Right cardiac atrium (tissue), 5 donors: Measurements from ENCODE around the gene CST9L. TPM values are rescaled to one million over a fixed set of nuclear protein-coding genes. Genes with fewer than 3 reads are reported as not detected.
"Not testable (repeated sequence)": the region's sequence is repeated elsewhere in the genome, so short reads cannot be mapped to it uniquely, and the experiment has no call there.

ENCODE experiments used
- ATAC-seq, 2 donors: fragments of 200-7000 bp; cut with Tn5 transposase; one replicate each; pipeline versions ENCODE4 v1.8.0 to v1.9.1; 2020; ENCODE audit warnings: moderate library complexity in 2 of 2, mild to moderate bottlenecking in 1 of 2
- DNase-seq, 3 donors: peaks; one replicate each; pipeline ENCODE4 v3.0.0-alpha.2; 2020
- H3K27ac ChIP-seq: one replicate; pipeline ENCODE4 v1.5.1; 2013; ENCODE audit warnings: mild to moderate bottlenecking, low read length, control low read depth, moderate library complexity
- H3K27me3 ChIP-seq: one replicate; pipeline ENCODE4 v1.6.1; 2013; ENCODE audit not compliant: control insufficient read depth, insufficient read depth
- H3K4me1 ChIP-seq: one replicate; pipeline ENCODE4 v1.6.1; 2013; ENCODE audit warnings: low read length; ENCODE audit not compliant: control insufficient read depth, insufficient read depth
- H3K4me3 ChIP-seq: one replicate; pipeline ENCODE4 v1.5.1; 2013; ENCODE audit warnings: low read length, control low read depth
- H3K9me3 ChIP-seq: one replicate; pipeline ENCODE4 v1.6.1; 2013; ENCODE audit warnings: low read length; ENCODE audit not compliant: control insufficient read depth
- WGBS: extraction: QIAGEN DNeasy Blood & Tissue Kit; methylation state at CpG from one replicate; pipeline ENCODE4 v1.1.7; 2013; 5-methylcytosine and 5-hydroxymethylcytosine counted together
- intact Hi-C, 4 donors: fragments of 100-400 bp; cut with DNase I; formaldehyde crosslinking; loops; one replicate each; pipeline versions ENCODE4 v1.11.0 to v1.14.0; 2022 to 2023
- polyA plus RNA-seq: library from polyadenylated mRNA; stranded (reverse); fragments of 200-250 nt; gene quantifications from one replicate; pipeline ENCODE4 v1.2.3, GENCODE V29; 2013
- total RNA-seq, 4 donors: library from RNA; stranded (reverse); fragmentation: NEBNext Ultra II Directional; extraction: Animal tissue kit (Norgen Biotek cat#: 25700); gene quantifications; one replicate each; pipeline ENCODE4 v1.2.1, GENCODE V29; 2021
- donor health status: healthy with polysubstance abuse.
- donor health status: DM: no; HTN: yes; CAD: no.
- donor health status: DM: no; HTN: no; CAD: no.
- donor health status: DM: no; HTN: yes; CAD: no; lungs with severe emphysema.
- donor health status: DM: yes; HTN: yes; CAD: no.

CST9L gene
- total and polyA plus RNA-seq, 5 donors = not detected

DNA sequence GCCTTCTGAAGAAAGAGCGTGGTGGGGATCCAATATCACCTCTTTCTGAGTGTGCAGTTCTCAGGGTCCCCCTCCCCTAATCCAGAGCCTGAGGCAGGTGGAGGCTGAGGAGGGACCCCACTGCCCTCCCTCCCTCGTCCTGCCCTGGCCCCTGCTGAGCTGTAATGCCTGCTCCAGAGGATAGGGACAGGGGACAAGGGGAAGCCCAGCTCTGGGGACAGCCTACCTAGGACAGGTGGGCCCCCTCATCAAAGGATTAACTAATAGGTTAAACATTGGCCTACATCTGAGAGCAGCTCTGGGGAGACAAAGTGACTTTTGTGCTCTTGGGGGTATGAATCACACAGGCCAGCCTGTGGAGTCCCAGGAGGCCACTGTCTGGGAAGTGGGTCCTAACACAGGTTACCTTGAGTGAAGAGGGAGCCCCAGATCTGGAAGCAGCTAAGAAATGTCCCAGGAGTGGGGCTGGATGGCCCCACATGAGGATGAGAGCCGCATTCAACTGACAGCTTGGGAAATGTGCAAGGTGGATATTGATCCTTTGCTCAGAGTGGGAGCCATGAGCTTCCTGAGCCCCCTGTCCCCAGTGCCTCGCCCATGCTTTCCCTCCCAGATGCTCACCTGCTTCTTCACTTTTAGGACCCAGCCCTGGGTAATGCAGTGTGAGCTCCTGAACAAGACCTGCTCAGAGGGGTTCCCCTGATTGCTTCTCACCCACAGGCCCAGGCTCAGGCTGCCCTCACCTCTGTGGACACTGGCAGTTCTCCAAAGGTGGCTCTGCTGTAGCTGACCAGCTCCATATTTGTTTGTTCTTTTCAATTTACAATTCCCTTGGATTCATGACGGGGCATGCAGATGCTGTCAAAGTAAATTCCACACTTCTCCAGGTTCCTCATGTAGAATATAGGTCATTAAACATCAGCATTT lies 17.8 kb upstream of the CST9L start:
- peak in 1 of 3 donors; percentile 4 for DNase-seq
- 72% methylated on average over 5 of the region's 5 CpGs for WGBS
- no peak overlapping the region for H3K4me3 ChIP-seq
- ATAC-seq = no peak
- intact Hi-C loops = no loop called here
- H3K4me1 ChIP-seq = no peaks in the 10 kb centered on the region
- H3K9me3 ChIP-seq = no peaks in the 10 kb centered on the region
- no peaks in the 10 kb centered on the region for H3K27me3 ChIP-seq
- H3K27ac ChIP-seq = no peak overlapping the region

DNA sequence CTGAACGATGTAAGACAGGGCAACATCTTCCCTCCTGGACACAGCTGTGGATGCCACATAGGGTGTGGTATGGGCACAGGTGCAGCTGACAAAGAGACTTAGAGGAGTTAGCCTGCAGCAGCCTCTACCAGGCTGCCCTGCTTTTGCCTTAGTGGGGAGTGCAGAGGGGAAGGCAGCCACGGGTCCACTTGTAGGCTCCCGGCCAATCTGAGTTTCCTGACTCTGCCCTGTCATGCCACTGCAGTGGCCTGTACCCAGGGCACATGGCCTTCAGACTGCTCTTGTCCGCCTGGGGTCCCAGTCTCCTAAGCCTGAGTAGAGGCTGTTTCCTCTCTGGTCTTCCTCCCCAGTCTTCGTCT lies 17.1 kb upstream of the CST9L start:
- Histone ChIP-seq H3K4me3 (no peak overlapping the region), H3K27me3 (no peaks in the 10 kb centered on the region), H3K27ac (no peak overlapping the region), H3K4me1 (no peaks in the 10 kb centered on the region), H3K9me3 (no peaks in the 10 kb centered on the region)
- DNase-seq (peak in 1 of 3 donors; percentile 12), ATAC-seq (no peak)
- intact Hi-C loops = no loop called here
- WGBS = 69% methylated on average over 5 of the region's 5 CpGs

DNA sequence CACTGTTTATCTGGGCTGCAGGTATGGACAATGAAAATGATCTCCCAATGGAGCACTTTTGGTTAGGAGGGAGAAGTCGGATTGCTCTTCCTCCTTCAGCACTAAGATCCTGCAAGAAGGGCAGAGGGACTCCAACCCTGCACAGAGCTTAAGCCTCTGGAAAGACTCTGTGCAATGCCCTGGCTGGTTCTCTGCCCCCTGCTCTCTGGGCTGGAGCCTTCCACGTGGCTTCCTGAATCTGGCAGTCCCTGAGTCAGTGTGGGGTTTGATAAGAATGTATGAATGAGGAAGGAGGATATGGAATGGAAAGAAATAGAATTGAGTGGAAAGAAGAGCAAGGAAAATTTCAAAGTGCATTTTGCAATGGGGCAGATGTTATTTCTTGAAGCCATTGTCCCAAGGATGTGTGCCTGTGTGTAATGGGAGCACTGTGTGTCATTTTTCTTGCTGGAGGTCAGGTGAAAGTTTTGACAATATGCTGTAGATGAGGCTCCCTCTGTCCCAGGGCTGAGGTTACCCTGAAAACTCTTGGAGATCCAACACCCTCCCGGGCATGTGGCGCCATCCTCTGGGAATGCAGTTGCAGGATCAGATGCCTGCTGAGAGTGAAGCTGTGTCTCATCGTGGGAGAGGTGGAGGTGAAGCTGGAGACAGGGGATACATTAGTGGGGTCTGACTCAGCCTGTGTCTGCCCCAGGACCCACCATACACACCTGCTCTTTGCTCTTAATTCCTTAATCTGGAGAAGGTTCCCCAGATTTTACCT lies 16.3 kb upstream of the CST9L start:
- Histone ChIP-seq H3K4me1 (no peaks in the 10 kb centered on the region), H3K27me3 (no peaks in the 10 kb centered on the region), H3K27ac (no peak overlapping the region), H3K9me3 (no peaks in the 10 kb centered on the region), H3K4me3 (no peak overlapping the region)
- 57% methylated on average over 5 of the region's 5 CpGs for WGBS
- intact Hi-C loops = no loop called here
- ATAC-seq (no peak), DNase-seq (peak in 1 of 3 donors; percentile 14)

DNA sequence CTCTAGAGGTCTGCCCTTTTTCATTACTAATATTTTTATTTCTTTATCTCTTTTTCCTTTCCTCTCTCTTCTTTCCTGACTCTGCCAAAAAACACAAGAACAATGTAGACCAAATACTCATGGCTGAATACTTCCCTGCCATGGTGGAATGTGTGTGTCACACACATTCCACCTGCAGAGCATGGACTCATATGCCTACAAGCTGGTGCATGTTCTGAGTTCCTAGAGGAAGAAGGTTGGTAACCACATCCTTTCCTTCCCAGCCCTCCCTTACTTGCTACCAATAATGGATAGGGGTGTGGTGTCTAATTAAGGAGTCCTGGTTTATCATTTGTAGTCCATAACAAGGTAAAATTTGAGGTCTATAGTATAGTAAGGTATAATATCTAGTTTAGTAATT lies 15.2 kb upstream of the CST9L start:
- DNase-seq (no peak), ATAC-seq (no peak)
- intact Hi-C loops = no loop called here
- H3K27ac ChIP-seq = no peak overlapping the region
- H3K4me1 ChIP-seq = no peaks in the 10 kb centered on the region
- H3K4me3 ChIP-seq = no peak overlapping the region
- no peaks in the 10 kb centered on the region for H3K27me3 ChIP-seq
- no peaks in the 10 kb centered on the region for H3K9me3 ChIP-seq

DNA sequence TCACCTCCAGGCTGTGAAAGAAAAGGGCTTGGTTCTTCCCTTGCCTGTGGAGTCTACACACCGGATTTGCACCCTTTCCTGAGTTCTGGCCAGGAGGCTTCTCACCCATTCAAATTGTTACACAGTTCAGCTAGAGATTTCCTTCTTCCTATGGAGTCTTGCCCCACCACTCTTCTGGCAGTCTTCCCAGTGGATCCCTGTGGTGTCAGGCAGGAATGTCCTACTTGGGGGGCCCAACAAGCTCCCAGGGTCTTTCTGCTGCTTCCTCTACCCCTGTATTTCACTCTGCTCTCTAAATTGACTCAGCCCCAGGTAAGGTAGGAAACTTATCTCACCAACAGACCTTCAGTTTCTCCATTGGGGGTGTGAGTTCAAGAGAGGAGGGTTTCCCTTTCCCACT lies 14.0 kb upstream of the CST9L start:
- WGBS = 82% methylated on average over 1 of the region's 1 CpG
- DNase-seq = no peak
- no peak for ATAC-seq
- intact Hi-C loops = no loop called here
- Histone ChIP-seq H3K27me3 (no peaks in the 10 kb centered on the region), H3K4me3 (no peak overlapping the region), H3K9me3 (no peaks in the 10 kb centered on the region), H3K4me1 (no peaks in the 10 kb centered on the region), H3K27ac (no peak overlapping the region)

DNA sequence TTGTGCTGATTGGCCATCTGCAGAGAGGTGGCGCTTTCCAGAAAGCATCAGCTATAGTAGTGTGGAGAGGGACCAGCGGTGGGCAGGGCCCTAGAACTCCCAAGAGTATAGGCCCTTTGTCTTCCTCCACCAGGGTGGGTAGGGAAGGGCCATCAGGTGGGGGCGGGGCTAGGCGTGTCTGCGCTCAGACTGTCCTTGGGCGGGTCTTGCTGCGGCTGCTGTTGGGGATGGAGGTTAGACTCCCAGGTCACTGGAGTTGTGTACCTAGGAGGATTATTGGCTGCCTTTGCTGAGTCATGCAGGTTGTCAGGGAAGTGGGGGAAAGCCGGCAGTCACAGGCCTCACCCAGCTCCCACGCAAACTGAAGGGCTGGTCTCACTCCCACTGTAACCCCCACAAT lies 13.5 kb upstream of the CST9L start:
- 86% methylated on average over 9 of the region's 9 CpGs for WGBS
- H3K4me3 ChIP-seq, ATAC-seq, intact Hi-C loops, H3K27ac ChIP-seq, H3K27me3 ChIP-seq, H3K4me1 ChIP-seq, H3K9me3 ChIP-seq: not testable (repeated sequence)
- DNase-seq = peak in 1 of 3 donors; percentile 11

DNA sequence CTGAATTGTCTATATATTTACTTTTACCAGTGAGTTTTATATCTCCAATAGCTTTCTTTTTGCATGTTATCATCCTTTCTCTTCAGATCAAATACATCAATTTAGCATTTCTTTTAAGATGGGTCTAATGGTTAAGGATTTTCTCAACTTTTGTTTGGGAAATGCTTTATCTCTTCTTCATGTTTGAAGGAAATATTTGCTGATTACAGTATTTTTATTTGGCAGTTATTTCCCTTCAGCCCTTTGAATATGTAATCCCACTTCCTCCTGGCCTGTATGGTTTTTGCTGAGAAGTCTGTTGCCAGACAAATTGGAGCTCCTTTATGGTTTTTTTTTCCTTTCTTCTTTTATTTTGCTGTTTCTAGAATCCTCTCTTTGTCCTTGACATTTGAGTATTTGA lies 6.7 kb upstream of the CST9L start:
- Histone ChIP-seq H3K4me3 (no peak overlapping the region), H3K4me1 (no peaks in the 10 kb centered on the region), H3K27ac (no peak overlapping the region), H3K9me3 (no peaks in the 10 kb centered on the region), H3K27me3 (no peaks in the 10 kb centered on the region)
- intact Hi-C loops = no loop called here
- DNase-seq (no peak), ATAC-seq (no peak)

DNA sequence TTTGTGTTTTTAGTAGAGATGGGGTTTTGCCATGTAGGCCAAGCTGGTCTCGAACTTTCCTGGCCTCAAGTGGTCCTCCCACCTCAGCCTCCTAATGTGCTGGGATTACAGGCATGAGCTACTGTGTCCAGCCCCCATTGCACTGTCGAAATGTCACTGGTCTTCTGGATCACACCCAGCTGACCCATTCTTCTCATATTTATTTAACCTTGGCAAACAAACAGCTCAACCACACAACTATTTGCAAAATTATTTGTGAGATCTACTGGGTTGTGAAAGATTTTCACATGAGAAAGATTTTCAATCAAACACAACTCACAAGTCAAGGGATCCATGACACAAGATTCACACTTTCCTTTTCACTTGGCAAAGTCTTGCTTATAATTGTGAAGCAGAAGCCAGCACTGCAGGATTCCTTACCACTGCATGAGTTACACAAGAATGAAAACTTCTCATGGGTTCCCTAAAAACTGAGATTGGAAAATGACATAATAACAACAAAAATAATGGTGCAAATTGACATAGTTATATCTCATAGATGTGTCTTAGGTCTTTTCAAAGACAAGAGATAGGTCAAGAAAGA lies 2.0 kb upstream of the CST9L start:
- WGBS = 73% methylated on average over 2 of the region's 2 CpGs
- Histone ChIP-seq H3K4me1 (no peaks in the 10 kb centered on the region), H3K9me3 (no peaks in the 10 kb centered on the region), H3K27me3 (no peaks in the 10 kb centered on the region), H3K27ac (no peak overlapping the region), H3K4me3 (no peak overlapping the region)
- DNase-seq (no peak), ATAC-seq (no peak)
- intact Hi-C loops = no loop called here

DNA sequence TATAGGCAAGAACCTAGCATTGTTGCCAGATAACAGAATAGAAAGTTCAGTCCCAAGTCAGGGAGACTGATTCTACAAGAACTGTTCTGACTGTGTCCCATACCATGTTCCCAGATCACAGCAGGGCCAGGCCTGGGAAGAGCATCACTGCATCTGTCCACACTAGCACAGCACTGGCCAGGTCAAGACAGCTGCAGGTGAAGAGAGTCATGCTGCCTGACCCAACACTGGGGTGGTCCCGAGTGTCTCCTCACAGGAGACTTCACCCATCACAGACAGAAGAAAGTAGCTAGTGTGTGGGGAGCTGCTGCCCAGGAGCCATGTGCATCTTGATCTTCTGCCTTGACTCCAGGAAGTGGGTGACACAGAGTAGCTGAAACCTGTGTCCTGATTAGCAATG lies 1.3 kb upstream of the CST9L start:
- Histone ChIP-seq H3K4me1 (no peaks in the 10 kb centered on the region), H3K27ac (no peak overlapping the region), H3K27me3 (no peaks in the 10 kb centered on the region), H3K9me3 (no peaks in the 10 kb centered on the region), H3K4me3 (no peak overlapping the region)
- WGBS = 83% methylated on average over 1 of the region's 1 CpG
- no peak for DNase-seq
- intact Hi-C loops = no loop called here
- no peak for ATAC-seq

DNA sequence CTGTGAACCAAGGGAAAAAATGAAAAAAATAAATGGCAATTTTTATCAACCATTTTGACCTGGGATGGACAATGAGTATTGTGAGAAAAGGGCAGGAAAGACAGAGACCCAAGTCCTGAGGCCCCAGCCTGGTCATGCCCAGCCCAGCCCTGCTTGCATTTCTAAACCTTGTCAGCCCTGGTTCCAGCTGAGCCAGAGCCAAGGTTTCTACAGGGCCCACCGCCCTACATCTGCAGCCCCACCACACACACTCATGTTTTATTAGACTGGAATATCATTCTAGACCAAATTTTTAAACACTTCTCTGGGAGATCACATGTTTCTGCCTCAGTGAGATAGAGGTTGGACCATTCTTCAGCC lies 667 bp upstream of the CST9L start:
- ATAC-seq = no peak
- no peaks in the 10 kb centered on the region for H3K27me3 ChIP-seq
- intact Hi-C loops = no loop called here
- no peak overlapping the region for H3K27ac ChIP-seq
- no peaks in the 10 kb centered on the region for H3K4me1 ChIP-seq
- DNase-seq = no peak
- no peak overlapping the region for H3K4me3 ChIP-seq
- 93% methylated on average over 1 of the region's 1 CpG for WGBS
- H3K9me3 ChIP-seq = no peaks in the 10 kb centered on the region

DNA sequence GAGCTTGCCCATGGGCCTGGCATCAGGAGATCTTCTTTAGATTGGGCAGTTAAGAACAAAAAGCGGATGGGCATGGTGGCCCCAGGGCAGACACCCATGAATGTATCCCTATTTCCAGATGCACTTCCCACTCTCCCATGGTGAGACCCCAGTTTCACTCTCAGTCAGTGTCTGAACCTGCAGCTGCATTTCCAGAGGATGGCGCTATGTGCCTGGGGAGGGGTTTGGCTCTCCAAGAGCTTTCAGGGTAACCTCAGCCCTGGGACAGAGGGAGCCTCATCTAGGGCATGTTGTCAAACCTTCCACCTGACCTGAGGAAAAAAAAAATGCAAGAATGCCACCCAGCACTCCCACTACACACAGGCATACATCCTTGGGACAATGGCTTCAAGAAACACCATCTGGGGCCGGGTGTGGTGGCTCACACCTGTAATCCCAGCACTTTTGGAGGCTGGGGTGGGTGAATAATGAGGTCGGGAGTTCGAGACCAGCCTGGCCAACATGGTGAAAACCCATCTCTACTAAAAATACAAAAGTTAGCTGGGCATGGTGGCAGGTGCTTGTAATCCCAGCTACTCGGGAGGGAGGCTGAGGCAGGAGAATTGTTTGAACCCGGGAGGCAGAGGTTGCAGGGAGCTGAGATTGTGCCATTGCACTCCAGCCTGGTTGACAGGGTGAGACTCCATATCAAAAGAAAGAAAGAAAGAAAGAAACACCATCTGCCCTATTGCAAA lies 1.9 kb downstream of the CST9L start:
- Histone ChIP-seq H3K9me3 (peaks cover 5% of the 10 kb centered on the region), H3K27ac (no peak overlapping the region), H3K27me3 (no peaks in the 10 kb centered on the region), H3K4me3 (no peak overlapping the region), H3K4me1 (no peaks in the 10 kb centered on the region)
- WGBS = 70% methylated on average over 7 of the region's 7 CpGs
- intact Hi-C loops = no loop called here
- DNase-seq = no peak
- no peak for ATAC-seq
